ENCODE data around the gene VPS13D. TPM values are rescaled to one million over a fixed set of nuclear protein-coding genes. Genes with fewer than 3 reads are reported as not detected.

The VPS13D gene
- total and polyA plus RNA-seq, 11 donors, result 32.1 to 301 (median 90.7) TPM

- intact Hi-C loops (cut with DNase I), result no loop called here
- Histone ChIP-seq H3K27ac (no peak overlapping the region), H3K9me3 (no peaks in the 10 kb centered on the region), H3K4me3 (no peak overlapping the region), H3K27me3 (no peaks in the 10 kb centered on the region), H3K4me1 (peaks cover 0 to 20% (median 0%) of the 10 kb centered on the region in 12 donors), H3K36me3 (no peaks in the 10 kb centered on the region)
- DNase-seq (no peak), ATAC-seq (no peak)
- 95 to 99% (median 98%) methylated on average over 3 of the region's 3 CpGs for WGBS, 4 donors
- TF ChIP-seq CTCF (IDR thresholded peaks at IDR 0.05) (no peak), POLR2A (IDR thresholded peaks at IDR 0.05) (no peak)
These were observed 299.9 kb downstream of the VPS13D start for GRCh38 chr1:12529640-12530174.

GRCh38 chr1:12530462-12531178 is 300.8 kb downstream of the VPS13D start:
- Histone ChIP-seq H3K27ac (no peak overlapping the region), H3K4me3 (no peak overlapping the region), H3K4me1 (peaks cover 0 to 17% (median 0%) of the 10 kb centered on the region in 12 donors), H3K9me3 (peaks cover 0 to 6% (median 0%) of the 10 kb centered on the region in 12 donors), H3K36me3 (no peaks in the 10 kb centered on the region), H3K27me3 (no peaks in the 10 kb centered on the region)
- DNase-seq, result no peak
- TF ChIP-seq CTCF (IDR thresholded peaks at IDR 0.05) (no peak), POLR2A (IDR thresholded peaks at IDR 0.05) (no peak)
- 87 to 90% (median 89%) methylated on average over 11 of the region's 11 CpGs for WGBS, 4 donors
- ATAC-seq, result no peak
- intact Hi-C loops (cut with DNase I), result no loop called here

- no peak for DNase-seq
- no peak for TF ChIP-seq POLR2A (IDR thresholded peaks at IDR 0.05)
- no peak for TF ChIP-seq CTCF (IDR thresholded peaks at IDR 0.05)
These were observed 301.3 kb downstream of the VPS13D start for GRCh38 chr1:12531179-12531499.

GRCh38 chr1:12532405-12533315 is 302.8 kb downstream of the VPS13D start:
- peaks cover 0 to 13% (median 3%) of the 10 kb centered on the region in 12 donors for H3K9me3 ChIP-seq
- peaks cover 0 to 15% (median 0%) of the 10 kb centered on the region in 12 donors for H3K4me1 ChIP-seq
- intact Hi-C loops (cut with DNase I), result no loop called here
- H3K36me3 ChIP-seq, result no peaks in the 10 kb centered on the region
- H3K27me3 ChIP-seq, result no peaks in the 10 kb centered on the region
- 92 to 96% (median 95%) methylated on average over 19 of the region's 19 CpGs for WGBS, 4 donors
- TF ChIP-seq POLR2A (IDR thresholded peaks at IDR 0.05) (no peak), CTCF (IDR thresholded peaks at IDR 0.05) (no peak)
- H3K27ac ChIP-seq, result no peak overlapping the region
- ATAC-seq (no peak), DNase-seq (no peak)
- no peak overlapping the region for H3K4me3 ChIP-seq

More at GRCh38 chr1:12531179-12531499, 301.3 kb downstream of the VPS13D start:
- Histone ChIP-seq H3K4me3 (no peak overlapping the region), H3K27ac (no peak overlapping the region), H3K27me3 (no peaks in the 10 kb centered on the region), H3K9me3 (peaks cover 0 to 11% (median 2%) of the 10 kb centered on the region in 12 donors), H3K36me3 (no peaks in the 10 kb centered on the region), H3K4me1 (peaks cover 0 to 15% (median 0%) of the 10 kb centered on the region in 12 donors)
- no peak for ATAC-seq
- 83 to 93% (median 90%) methylated on average over 1 of the region's 1 CpG for WGBS, 4 donors
- intact Hi-C loops (cut with DNase I), result no loop called here
